ENCODE measurements around the gene EDARADD. TPM values are rescaled to one million over a fixed set of nuclear protein-coding genes. Genes with fewer than 3 reads are reported as not detected.

Gene EDARADD
- total and polyA plus RNA-seq, 2 of the 13 experiments (the other 11 are each of a cell fraction or from before 2014, with no cell fraction given), result 0.03 TPM; not detected in 1

- TF ChIP-seq ZNF512 (CRISPR knock-in tag; IDR thresholded peaks at IDR 0.05) (peak; percentile 17; the same call in 1 of the 2 replicates), TCF7L2 (IDR thresholded peaks at IDR 0.05; ENCODE audit: low read depth, low read length) (peak; percentile 89), GATAD2A (CRISPR knock-in tag; IDR thresholded peaks at IDR 0.05) (peak; percentile 94), ZNF792 (CRISPR knock-in tag; IDR thresholded peaks at IDR 0.05) (0 out of 2 replicates have a peak, but pooled peaks have one; percentile 40), GTF2F1 (IDR thresholded peaks at IDR 0.05; ENCODE audit: low read length) (no peak), ZNF207 (IDR thresholded peaks at IDR 0.05; ENCODE audit: borderline replicate concordance) (no peak), HES4 (CRISPR knock-in tag; IDR thresholded peaks at IDR 0.05; ENCODE audit: borderline replicate concordance) (no peak), ZNF879 (CRISPR knock-in tag; IDR thresholded peaks at IDR 0.05) (no peak), CREM (IDR thresholded peaks at IDR 0.05) (peak; percentile 81), CREM (CRISPR knock-in tag; IDR thresholded peaks at IDR 0.05) (no peak), TRIM22 (IDR thresholded peaks at IDR 0.05) (no peak), ZBTB49 (CRISPR knock-in tag; IDR thresholded peaks at IDR 0.05; ENCODE audit: borderline replicate concordance) (no peak), DR1 (CRISPR knock-in tag; IDR thresholded peaks at IDR 0.05) (no peak), MTA3 (CRISPR knock-in tag; IDR thresholded peaks at IDR 0.05) (no peak), ZNF281 (CRISPR knock-in tag; IDR thresholded peaks at IDR 0.05; ENCODE audit: borderline replicate concordance) (peak; percentile 92), ZBED4 (CRISPR knock-in tag; IDR thresholded peaks at IDR 0.05; ENCODE audit: borderline replicate concordance) (no peak), TGIF2 (CRISPR knock-in tag; IDR thresholded peaks at IDR 0.05) (peak; percentile 75), KAT8 (CRISPR knock-in tag; IDR thresholded peaks at IDR 0.05) (peak; percentile 57; the same call in 1 of the 2 replicates)
Observed at GRCh38 chr1:236494586-236495466, 100.7 kb downstream of the EDARADD start (continued).

All from HepG2 (cell line).